HG02970 (cell line): Measurements from ENCODE around the gene TSPYL1.
"Not testable (repeated sequence)": the region's sequence is repeated elsewhere in the genome, so short reads cannot be mapped to it uniquely, and the experiment has no call there.

Experiments
- ATAC-seq: cut with Tn5 transposase; IDR thresholded peaks from one replicate; pipeline ENCODE4 v1.9.1; 2021; ENCODE audit warnings: mild to moderate bottlenecking, moderate library complexity, moderate number of reproducible peaks; ENCODE audit not compliant: unreplicated experiment, low FRiP score

Gene TSPYL1

DNA sequence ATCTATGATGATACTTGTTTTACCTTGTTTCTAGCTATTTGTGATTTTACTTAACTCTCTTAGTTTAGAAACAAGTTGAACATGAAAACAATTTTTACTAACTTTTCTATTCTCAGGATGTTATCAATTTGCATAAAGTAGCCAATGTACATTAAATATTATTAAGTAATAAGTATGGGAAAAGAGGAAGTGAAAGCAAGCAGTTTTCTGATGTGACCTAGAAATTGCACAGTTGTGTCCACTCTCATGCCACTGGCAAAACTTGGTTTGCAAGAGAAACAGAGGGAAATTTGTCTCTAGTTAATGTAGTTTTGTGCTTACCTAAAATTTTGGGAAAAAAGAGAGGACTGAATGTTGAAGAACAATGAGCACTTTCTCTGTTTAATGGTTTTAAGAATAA is 19.2 kb upstream of the TSPYL1 start:
- no peak for ATAC-seq

GRCh38 chr6:116298273-116298672 is 18.5 kb upstream of the TSPYL1 start:
- no peak for ATAC-seq

DNA sequence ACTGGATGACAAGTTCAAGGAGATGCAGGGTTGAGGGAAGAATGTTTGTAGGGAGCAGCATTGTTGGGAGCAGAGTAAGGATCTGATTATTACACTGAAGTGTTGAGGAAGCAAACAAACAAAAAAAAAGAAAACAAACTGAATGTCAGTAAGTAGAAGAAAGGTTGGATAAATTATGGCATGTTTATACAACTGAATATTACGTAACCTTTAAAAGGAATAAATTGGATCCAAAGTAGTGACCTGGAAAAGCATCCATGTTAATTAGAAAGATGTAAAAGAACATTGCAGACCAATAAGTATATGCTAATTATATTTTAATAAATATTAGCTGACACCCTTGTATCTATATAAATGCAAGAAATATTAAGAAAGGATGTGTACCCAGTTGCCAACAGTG is 12.8 kb upstream of the TSPYL1 start:
- ATAC-seq: no peak

DNA sequence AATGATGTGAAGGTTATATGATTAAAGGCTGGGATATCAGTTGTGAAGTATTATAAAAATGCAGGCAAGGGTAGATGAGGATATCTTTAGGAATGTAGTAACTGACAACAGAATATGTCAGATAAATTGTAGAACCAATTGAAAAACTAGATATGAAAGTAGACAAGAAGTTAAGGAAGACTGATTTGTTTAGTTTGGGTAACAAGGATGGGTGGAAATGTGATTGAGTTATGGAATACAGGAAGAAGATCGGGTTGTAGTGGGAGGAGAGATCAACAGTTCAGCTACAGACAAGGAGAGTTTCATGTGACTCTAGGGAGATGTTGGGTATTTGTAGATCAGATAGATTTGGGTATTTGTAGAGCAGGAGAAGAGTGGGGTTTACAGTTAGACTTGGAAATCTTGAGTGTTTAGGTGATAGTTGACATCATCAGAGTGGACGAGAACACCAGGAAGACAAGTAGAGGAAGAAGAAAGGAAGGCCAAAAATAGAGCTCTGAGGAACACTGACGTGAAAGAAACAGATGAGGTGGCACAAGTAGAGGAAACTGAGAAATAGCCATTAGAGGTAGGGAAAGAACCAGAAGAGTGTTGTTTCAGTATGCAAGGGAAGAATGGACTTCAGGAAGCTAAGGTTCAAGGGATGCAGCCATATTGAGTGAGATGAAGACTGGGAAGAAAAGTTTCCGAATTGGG is 12.1 kb upstream of the TSPYL1 start:
- ATAC-seq: no peak

GRCh38 chr6:116290799-116291198 is 11.1 kb upstream of the TSPYL1 start:
- ATAC-seq: no peak

- no peak for ATAC-seq
Observed at GRCh38 chr6:116289876-116290275, 10.1 kb upstream of the TSPYL1 start.

- no peak for ATAC-seq
Observed at GRCh38 chr6:116287689-116288282, 8.1 kb upstream of the TSPYL1 start.

DNA sequence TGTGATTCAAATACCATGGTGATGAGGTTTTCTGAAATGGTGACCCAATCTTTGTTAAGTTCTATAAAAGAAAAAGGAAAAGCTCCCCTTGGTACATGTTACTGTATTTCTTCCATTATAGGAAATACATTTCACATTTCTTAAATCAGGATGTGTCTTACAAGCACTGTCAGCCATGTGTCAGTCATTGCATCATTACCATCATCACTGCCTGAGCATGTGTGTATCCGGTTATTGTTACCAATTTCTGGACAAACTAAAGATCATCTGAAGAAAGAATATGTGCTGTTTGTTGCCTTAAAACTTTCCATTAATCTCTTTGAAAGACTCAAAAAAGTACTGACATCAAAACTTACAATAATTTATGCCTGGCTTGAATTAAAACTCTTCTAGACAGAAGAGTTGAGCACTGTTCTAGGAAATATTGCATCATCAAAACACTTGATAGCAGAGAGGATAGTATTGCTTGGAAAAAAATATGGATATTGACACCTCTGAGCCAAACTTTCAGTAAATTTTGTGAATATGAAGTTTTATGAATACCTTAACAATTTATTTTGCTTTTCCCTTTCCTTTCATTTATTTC is 7.1 kb upstream of the TSPYL1 start:
- no peak for ATAC-seq

DNA sequence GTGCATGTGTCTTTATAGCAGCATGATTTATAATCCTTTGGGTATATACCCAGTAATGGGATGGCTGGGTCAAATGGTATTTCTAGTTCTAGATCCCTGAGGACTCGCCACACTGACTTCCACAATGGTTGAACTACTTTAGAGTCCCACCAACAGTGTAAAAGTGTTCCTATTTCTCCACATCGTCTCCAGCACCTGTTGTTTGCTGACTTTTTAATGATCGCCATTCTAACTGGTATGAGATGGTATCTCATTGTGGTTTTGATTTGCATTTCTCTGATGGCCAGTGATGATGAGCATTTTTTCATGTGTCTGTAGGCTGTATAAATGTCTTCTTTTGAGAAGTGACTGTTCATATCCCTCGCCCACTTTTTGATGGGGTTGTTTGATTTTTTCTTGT is 5.3 kb upstream of the TSPYL1 start:
- ATAC-seq: not testable (repeated sequence)

DNA sequence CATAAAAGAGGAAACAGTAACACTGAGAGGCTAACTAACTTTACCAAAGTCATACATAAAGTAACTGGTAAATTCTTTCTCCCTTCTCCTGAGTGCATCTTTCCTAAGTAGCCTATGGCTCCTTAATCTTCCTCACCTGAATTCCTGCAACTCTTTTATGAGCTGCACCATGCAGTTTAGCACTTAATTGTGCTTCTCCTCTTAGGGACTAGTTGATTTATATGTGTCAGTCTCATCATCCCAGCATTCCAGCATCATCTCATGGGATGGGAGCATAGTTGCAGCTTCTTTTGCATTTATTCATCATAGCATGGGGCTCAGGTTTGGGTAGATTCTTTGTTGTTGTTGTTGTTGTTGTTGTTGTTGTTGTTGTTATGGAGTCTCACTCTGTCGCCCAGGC is 3.5 kb upstream of the TSPYL1 start:
- no peak for ATAC-seq

DNA sequence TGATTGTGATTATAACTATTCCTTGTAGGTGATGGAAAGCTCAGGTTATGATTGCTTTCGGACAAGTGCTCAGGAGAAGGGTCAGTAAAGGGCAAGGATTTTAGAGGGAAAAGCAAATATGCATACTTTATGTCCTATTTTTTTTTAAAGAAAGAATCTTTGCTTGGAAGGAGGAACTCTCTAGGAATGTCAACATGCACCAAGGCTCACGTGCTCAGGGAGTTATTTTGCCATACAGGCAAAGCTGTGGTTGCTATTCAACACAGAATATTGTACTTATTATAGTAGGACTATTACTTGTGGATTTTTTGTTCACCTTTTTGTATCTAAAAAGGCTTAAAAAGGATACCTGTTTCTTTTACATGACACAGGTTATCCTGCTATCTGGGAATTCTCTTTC is 3.0 kb upstream of the TSPYL1 start:
- no peak for ATAC-seq

DNA sequence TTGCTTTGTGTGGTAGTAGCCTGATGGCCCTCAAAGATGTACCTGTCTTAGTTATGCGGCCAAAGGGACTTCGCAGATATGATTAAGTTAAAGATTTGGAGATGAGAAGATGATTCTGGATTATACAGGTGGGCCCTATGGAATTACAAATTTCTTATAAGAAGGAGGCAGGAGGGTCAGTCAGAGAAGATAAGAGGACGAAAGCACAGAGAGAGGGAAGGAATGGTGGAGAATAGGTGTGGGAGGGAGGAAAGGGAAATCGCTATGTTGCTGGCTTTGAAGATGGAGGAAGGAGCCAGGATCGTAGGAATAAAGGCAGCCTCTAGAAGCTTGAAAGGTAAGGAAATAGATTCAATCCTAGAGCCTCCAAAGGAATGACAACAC is 1.2 kb upstream of the TSPYL1 start:
- no peak for ATAC-seq

DNA sequence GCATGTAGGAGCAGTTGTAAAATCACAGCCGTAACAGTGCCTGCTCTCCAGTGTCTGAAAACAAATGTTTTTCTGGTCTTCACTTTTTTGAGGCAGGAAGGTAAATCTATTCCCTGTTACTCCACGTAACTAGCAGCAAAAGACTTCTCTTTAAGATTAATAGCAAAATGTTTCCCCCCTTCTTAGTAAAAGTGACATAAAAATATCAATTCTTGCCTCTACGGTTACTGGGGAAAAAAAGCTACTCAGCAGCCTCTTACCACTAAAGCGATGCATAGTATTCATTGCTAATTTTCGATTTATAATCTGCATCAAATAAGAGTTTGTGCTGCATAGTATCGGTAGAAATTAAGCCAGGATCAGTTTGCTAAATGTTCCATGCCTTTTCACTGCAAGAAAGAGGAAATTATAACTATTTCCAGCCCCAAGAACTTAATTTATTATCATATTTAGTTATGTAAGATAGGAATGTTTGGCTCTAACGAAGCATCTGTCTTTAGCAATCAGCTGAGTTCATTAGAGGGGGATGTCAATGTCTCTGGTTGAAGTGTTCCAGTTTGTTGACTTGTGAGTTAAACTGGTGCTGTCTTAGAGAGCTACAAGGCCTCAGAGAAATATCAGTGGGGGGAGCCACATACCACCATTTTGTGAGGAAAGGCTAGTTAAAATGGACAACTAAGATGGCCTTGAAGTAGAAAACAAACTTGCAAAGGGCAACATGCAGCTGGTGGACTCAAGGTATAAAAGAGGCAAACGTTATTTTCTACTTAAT is 617 bp upstream of the TSPYL1 start:
- ATAC-seq: no peak

- no peak for ATAC-seq
Observed at GRCh38 chr6:116278854-116279231, 887 bp downstream of the TSPYL1 start.

DNA sequence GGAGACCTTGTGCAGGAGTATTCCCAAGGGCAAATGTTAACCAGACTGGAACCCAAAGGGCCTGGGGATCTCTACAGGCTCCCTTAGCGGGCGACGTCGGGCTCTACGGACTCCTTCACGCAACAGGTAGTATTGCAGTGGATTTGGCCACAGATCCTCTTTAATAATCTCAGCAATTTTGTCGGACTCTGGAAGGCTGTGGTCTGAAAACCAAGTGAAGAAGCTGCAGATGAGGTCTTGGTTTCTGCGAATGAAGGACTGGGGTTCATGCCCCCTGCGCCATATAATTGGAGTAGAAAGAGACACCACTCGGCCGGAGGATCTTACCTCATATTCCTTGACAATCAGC is 1.3 kb downstream of the TSPYL1 start:
- no peak for ATAC-seq

- no peak for ATAC-seq
Observed at GRCh38 chr6:116277124-116277523, 2.6 kb downstream of the TSPYL1 start.

DNA sequence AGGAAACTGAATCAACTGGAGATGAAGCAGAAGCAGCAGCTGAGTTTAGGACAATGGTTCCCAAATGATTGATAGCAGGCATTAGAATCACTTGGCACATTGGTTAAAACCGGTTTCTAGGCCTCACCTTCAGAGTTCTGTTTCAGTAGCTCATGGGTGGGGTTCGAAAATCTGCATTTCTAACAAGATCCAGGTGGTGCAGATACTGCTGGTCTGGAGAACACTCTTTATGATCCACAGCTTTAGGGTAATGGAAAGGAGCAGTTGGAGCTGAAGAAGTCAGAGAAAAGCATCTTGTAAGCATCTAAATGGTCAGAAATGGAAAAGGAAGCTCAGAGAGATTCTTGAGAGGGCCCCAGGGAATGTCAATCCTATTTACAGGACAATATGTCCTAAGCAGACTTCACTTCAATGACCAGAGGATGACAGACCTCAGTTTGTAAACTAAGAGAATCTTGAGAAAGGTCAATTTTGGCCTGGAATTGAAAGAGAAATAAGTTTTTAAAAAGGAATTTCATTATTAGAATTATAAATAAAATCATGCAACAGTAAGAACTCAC is 8.5 kb downstream of the TSPYL1 start:
- ATAC-seq: no peak

DNA sequence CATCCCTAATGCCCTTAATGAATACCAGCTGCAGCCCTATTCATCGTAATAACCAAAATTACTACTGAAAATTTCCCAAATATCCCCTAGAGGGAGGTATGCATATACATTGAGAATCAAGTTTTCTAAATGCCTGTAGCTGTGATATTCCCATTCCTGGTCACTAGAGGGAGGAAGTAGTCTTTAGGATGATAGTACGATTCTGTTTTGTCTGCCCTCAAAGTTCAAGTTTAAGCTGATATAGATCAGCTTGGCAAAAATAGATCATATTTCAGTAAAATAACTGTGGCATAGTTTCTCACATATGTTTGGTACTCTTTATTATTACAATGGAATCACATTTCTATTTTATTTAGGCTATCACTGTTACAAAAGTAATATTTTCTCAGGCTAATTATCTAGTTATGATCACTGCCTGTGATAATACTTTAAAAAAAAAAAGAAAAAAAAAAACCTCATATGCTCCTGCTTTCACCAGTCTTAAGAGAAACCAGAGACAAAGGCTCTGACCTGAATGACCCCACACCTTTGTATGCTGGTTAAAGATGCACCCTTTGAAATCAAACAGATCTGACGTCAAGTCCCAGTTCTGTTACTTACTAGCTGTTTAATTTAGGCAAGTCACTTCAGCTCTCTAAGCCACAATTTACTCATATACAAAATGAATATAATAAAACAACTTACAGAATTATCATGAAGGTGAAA is 11.0 kb downstream of the TSPYL1 start:
- ATAC-seq: peak; percentile 60

DNA sequence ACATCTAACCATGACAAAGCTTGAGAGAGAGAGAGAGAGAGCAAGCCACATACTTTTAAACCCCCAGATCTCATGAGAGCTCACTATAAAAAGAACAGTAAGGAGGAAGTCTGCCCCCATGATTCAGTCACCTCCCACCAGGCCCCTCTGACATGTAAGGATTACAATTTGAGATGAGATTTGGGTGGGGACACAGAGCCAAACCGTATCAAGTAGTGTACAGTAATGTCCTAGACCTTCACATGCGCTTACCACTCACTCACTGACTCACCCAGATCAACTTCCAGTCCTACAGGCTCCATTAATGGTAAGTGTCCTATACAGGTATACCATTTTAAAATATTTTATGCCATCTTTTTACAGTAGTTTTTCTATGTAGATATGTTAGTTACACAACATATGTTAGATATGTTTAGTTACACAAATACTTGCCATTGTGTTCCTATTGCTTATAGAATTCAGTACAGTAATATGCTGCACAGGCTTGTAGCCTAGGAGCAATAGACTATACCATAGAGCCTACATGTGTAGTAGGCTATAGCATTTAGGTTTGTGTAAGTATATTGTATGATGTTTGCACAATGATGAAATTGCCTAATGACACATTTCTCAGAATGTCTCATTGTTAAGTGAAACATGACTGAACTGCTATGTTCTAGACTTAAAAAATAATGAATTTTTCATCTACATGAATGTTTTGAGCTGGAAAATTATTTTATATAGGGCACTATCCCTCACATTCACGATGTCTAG is 11.7 kb downstream of the TSPYL1 start:
- ATAC-seq: peak; percentile 29

- ATAC-seq: no peak
Observed at GRCh38 chr6:116266803-116267202, 12.9 kb downstream of the TSPYL1 start.
